HCT116 (cell line): ENCODE results near the gene FHL3. TPM values are rescaled to one million over a fixed set of nuclear protein-coding genes. Genes with fewer than 3 reads are reported as not detected.

ENCODE experiments used
- ATAC-seq: fragments of 200-7000 bp; cut with Tn5 transposase; 2 replicates; pipeline ENCODE4 v1.9.1; 2020; ENCODE audit warnings: mild to moderate bottlenecking, moderate library complexity
- BruUV-seq: library from RNA; stranded (reverse); fragments of 400-500 nt; replicated peaks from 2 replicates; lab custom pipeline; 2021; lab: Mats Ljungman, UMichigan
- CTCF ChIA-PET: fragments of 300-600 bp; sonication (Branson Sonifier 250); formaldehyde crosslinking; loops from one replicate; lab custom pipeline; 2021; ENCODE audit warnings: antibody characterized with exemption; lab: Charles Lee
- POLR2A ChIA-PET: fragments of 300-600, 350-600 bp; sonication (Branson Sonifier 250); formaldehyde crosslinking; loops from one replicate; lab custom pipeline; 2021; ENCODE audit warnings: antibody characterized with exemption; lab: Charles Lee
- RAD21 ChIA-PET, 2 experiments: fragments of 300-600 bp; sonication (Branson Sonifier 250); formaldehyde crosslinking; loops; one replicate each; lab custom pipeline; 2023; ENCODE audit warnings: low total read pairs in 2 of 2; ENCODE audit not compliant: uncharacterized antibody in 2 of 2, unreplicated experiment in 2 of 2, low non-redundant PET in 1 of 2; lab: Charles Lee
- DNase-seq: peaks from one replicate; pipeline ENCODE4 v3.0.0-alpha.2; 2010; ENCODE audit warnings: low read depth, low spot score
- H2AFZ ChIP-seq: fragments of 200-600 bp; shearing (Covaris generic), sonication (generic); 2 replicates; pipeline ENCODE4 v1.6.1; 2017; ENCODE audit warnings: low read depth, mixed run types, mixed read lengths, antibody characterized with exemption, low read length; ENCODE audit not compliant: poor library complexity, severe bottlenecking
- H3K27ac ChIP-seq: 2 replicates; pipeline ENCODE4 v1.5.1; 2012; ENCODE audit warnings: low read depth, low read length
- H3K27me3 ChIP-seq: fragments of 200-600 bp; sonication (generic); 2 replicates; pipeline ENCODE4 v1.6.1; 2016; ENCODE audit warnings: mixed run types, low read length, mixed read lengths; ENCODE audit not compliant: insufficient read depth
- H3K36me3 ChIP-seq, 2 experiments: fragments of 200-500 bp in 1 of 2; fragments of 200-600 bp in 1 of 2; sonication (Bioruptor generic) in 1 of 2; sonication (generic) in 1 of 2; 2 replicates each; pipeline versions ENCODE4 v1.5.1 to v1.6.1; 2014 to 2016; ENCODE audit warnings: low read length in 2 of 2, inconsistent platforms in 1 of 2, mixed read lengths in 1 of 2, mixed run types in 1 of 2; ENCODE audit not compliant: insufficient read depth in 2 of 2, control insufficient read depth in 1 of 2
- H3K4me1 ChIP-seq, 2 experiments: fragments of 200-600 bp in 1 of 2; sonication (generic) in 1 of 2; 2 replicates each; pipeline versions ENCODE4 v1.5.1 to v1.6.1; 2012 to 2017; ENCODE audit warnings: low read length in 2 of 2, inconsistent platforms in 1 of 2, mild to moderate bottlenecking in 1 of 2, mixed read lengths in 1 of 2, mixed run types in 1 of 2, moderate library complexity in 1 of 2; ENCODE audit not compliant: insufficient read depth in 2 of 2, control insufficient read depth in 1 of 2
- H3K4me2 ChIP-seq: fragments of 200-600 bp; sonication (generic); 2 replicates; pipeline ENCODE4 v1.6.1; 2017; ENCODE audit warnings: mixed run types, low read length, mixed read lengths
- H3K4me3 ChIP-seq, 2 experiments: fragments of 200-600 bp in 1 of 2; sonication (generic) in 1 of 2; replicated peaks in 1 of 2; 2 replicates each; pipeline ENCODE4 v1.5.1; 2011 to 2016; ENCODE audit warnings: low read length in 2 of 2, control low read depth in 1 of 2, low read depth in 1 of 2, mild to moderate bottlenecking in 1 of 2, mixed read lengths in 1 of 2, mixed run types in 1 of 2
- H3K79me2 ChIP-seq: fragments of 200-600 bp; sonication (generic); 2 replicates; pipeline ENCODE4 v1.6.1; 2017; ENCODE audit warnings: mild to moderate bottlenecking, mixed run types, low read length, moderate library complexity, mixed read lengths; ENCODE audit not compliant: insufficient read depth
- H3K9ac ChIP-seq: fragments of 200-600 bp; sonication (generic); 2 replicates; pipeline ENCODE4 v1.6.1; 2016; ENCODE audit warnings: low read length, mixed read lengths
- H3K9me2 ChIP-seq: fragments of 200-600 bp; sonication (generic), shearing (Covaris generic); 2 replicates; pipeline ENCODE4 v1.6.1; 2017; ENCODE audit warnings: mixed run types, mild to moderate bottlenecking, moderate library complexity; ENCODE audit not compliant: insufficient read depth
- H3K9me3 ChIP-seq, 2 experiments: fragments of 200-500 bp in 1 of 2; fragments of 200-600 bp in 1 of 2; sonication (Bioruptor generic) in 1 of 2; sonication (generic) in 1 of 2; 2 replicates each; pipeline ENCODE4 v1.6.1; 2014 to 2017; ENCODE audit warnings: low read length in 2 of 2, mixed read lengths in 2 of 2, inconsistent platforms in 1 of 2, low read depth in 1 of 2, mild to moderate bottlenecking in 1 of 2, mixed run types in 1 of 2, moderate library complexity in 1 of 2; ENCODE audit not compliant: control insufficient read depth in 1 of 2, insufficient read depth in 1 of 2
- H4K20me1 ChIP-seq: fragments of 200-600 bp; sonication (generic), shearing (Covaris generic); 2 replicates; pipeline ENCODE4 v1.6.1; 2017; ENCODE audit warnings: mixed run types, mild to moderate bottlenecking, moderate library complexity; ENCODE audit not compliant: insufficient read depth
- CBX3 ChIP-seq: IDR thresholded peaks from 2 replicates; pipeline ENCODE4 v1.6.1; 2012; ENCODE audit warnings: low read depth
- EGR1 ChIP-seq: IDR thresholded peaks from 2 replicates; pipeline ENCODE4 v1.6.1; 2012; ENCODE audit warnings: low read depth
- EZH2 ChIP-seq: fragments of 200-600 bp; sonication (generic); IDR thresholded peaks from 2 replicates; pipeline ENCODE4 v1.6.1; 2017; ENCODE audit warnings: antibody characterized with exemption, mixed run types
- JUND ChIP-seq: IDR thresholded peaks from 2 replicates; pipeline ENCODE4 v1.6.1; 2012
- POLR2A ChIP-seq: IDR thresholded peaks from 2 replicates; pipeline ENCODE4 v1.7.0; 2011; ENCODE audit warnings: borderline replicate concordance; ENCODE audit not compliant: insufficient read depth, insufficient read length; ENCODE audit errors: extremely low read depth
- POLR2AphosphoS5 ChIP-seq: IDR thresholded peaks from 2 replicates; pipeline ENCODE4 v1.6.1; 2011; ENCODE audit warnings: mild to moderate bottlenecking, low read depth, low read length, moderate library complexity
- RAD21 ChIP-seq: IDR thresholded peaks from 2 replicates; pipeline ENCODE4 v1.6.1; 2012; ENCODE audit warnings: low read depth, mild to moderate bottlenecking
- SIN3A ChIP-seq: IDR thresholded peaks from 2 replicates; pipeline ENCODE4 v1.6.1; 2012; ENCODE audit warnings: low read depth
- ZFX ChIP-seq: fragments of 450-650 bp; IDR thresholded peaks from 2 replicates; pipeline ENCODE4 v1.6.1; 2017
- ZNF274 ChIP-seq: fragments of 200-500 bp; sonication (Bioruptor generic); IDR thresholded peaks from 2 replicates; pipeline ENCODE4 v1.6.1; 2014; ENCODE audit warnings: mild to moderate bottlenecking, low read depth, low read length, inconsistent platforms
- intact Hi-C: fragments of 100-400 bp; cut with micrococcal nuclease; formaldehyde crosslinking; loops from 2 replicates; pipeline ENCODE4 v1.10.0; 2022
- total RNA-seq: library from RNA; stranded (reverse); gene quantifications from one replicate; pipeline ENCODE4 v1.2.1, GENCODE V29; 2021; ENCODE audit not compliant: unreplicated experiment
- TF ChIP-seq, protein P1 (sequence below): IDR thresholded peaks from 2 replicates; pipeline ENCODE4 v1.6.1; 2011; ENCODE audit warnings: mild to moderate bottlenecking, low read length, moderate library complexity; ENCODE audit not compliant: insufficient replicate concordance; ENCODE audit errors: extremely low read depth
- TF ChIP-seq, protein P2 (sequence below): IDR thresholded peaks from 2 replicates; pipeline ENCODE4 v1.6.1; 2012; ENCODE audit warnings: low read depth

The FHL3 gene
- total RNA-seq, 1 experiment from 2014 or later, result 22.5 TPM

- no TSS peak for BruUV-seq
- Histone ChIP-seq H3K27ac (no peak overlapping the region), H3K4me1 (no peaks in the 10 kb centered on the region), H3K4me3 (no peak overlapping the region), H3K36me3 (peaks cover 67 to 81% of the 10 kb centered on the region in 2 experiments), H3K9ac (no peak overlapping the region)
- ChIA-PET POLR2A (no interaction called here), RAD21 (no interaction called here)
- TF ChIP-seq POLR2AphosphoS5, result no peak
- no peak for TF ChIP-seq RAD21
- no peak for TF ChIP-seq EGR1
- TF ChIP-seq, protein P1, sequence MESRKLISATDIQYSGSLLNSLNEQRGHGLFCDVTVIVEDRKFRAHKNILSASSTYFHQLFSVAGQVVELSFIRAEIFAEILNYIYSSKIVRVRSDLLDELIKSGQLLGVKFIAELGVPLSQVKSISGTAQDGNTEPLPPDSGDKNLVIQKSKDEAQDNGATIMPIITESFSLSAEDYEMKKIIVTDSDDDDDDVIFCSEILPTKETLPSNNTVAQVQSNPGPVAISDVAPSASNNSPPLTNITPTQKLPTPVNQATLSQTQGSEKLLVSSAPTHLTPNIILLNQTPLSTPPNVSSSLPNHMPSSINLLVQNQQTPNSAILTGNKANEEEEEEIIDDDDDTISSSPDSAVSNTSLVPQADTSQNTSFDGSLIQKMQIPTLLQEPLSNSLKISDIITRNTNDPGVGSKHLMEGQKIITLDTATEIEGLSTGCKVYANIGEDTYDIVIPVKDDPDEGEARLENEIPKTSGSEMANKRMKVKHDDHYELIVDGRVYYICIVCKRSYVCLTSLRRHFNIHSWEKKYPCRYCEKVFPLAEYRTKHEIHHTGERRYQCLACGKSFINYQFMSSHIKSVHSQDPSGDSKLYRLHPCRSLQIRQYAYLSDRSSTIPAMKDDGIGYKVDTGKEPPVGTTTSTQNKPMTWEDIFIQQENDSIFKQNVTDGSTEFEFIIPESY, result no peak
- no peak for TF ChIP-seq JUND
- no peak for TF ChIP-seq EZH2
- TF ChIP-seq, all 23 proteins: peak for 0
- ATAC-seq, result no peak
- H3K79me2 ChIP-seq, result peaks cover 43% of the 10 kb centered on the region
- H3K9me3 ChIP-seq, result no peaks in the 10 kb centered on the region
- H3K27me3 ChIP-seq, result no peaks in the 10 kb centered on the region
- H4K20me1 ChIP-seq, result no peaks in the 10 kb centered on the region
- H3K9me2 ChIP-seq, result no peaks in the 10 kb centered on the region
- no peak overlapping the region for H3K4me2 ChIP-seq
- no peak overlapping the region for H2AFZ ChIP-seq
- intact Hi-C loops, result no loop called here
- CTCF ChIA-PET, result interaction anchor here (1.2 kb wide), 1 partner anchor 10 kb away, joined by 4 read pairs; no protein-coding TSS in a partner anchor
- no peak for DNase-seq
Observed at GRCh38 chr1:38021969-38022368, 16.7 kb upstream of the FHL3 start.

GRCh38 chr1:38020396-38020795 lies 15.1 kb upstream of the FHL3 start:
- H3K9me3 ChIP-seq, result no peaks in the 10 kb centered on the region
- ChIA-PET POLR2A (no interaction called here), RAD21 (no interaction called here), CTCF (no interaction called here)
- no peak overlapping the region for H3K9ac ChIP-seq
- no peak overlapping the region for H2AFZ ChIP-seq
- no peak overlapping the region for H3K4me3 ChIP-seq
- H3K36me3 ChIP-seq, result peaks cover 68 to 86% of the 10 kb centered on the region in 2 experiments
- intact Hi-C loops, result no loop called here
- TF ChIP-seq CBX3, result no peak
- TF ChIP-seq ZFX, result no peak
- no peak for TF ChIP-seq SIN3A
- no peak for TF ChIP-seq POLR2A
- TF ChIP-seq ZNF274, result no peak
- TF ChIP-seq EZH2, result no peak
- TF ChIP-seq, protein P2, sequence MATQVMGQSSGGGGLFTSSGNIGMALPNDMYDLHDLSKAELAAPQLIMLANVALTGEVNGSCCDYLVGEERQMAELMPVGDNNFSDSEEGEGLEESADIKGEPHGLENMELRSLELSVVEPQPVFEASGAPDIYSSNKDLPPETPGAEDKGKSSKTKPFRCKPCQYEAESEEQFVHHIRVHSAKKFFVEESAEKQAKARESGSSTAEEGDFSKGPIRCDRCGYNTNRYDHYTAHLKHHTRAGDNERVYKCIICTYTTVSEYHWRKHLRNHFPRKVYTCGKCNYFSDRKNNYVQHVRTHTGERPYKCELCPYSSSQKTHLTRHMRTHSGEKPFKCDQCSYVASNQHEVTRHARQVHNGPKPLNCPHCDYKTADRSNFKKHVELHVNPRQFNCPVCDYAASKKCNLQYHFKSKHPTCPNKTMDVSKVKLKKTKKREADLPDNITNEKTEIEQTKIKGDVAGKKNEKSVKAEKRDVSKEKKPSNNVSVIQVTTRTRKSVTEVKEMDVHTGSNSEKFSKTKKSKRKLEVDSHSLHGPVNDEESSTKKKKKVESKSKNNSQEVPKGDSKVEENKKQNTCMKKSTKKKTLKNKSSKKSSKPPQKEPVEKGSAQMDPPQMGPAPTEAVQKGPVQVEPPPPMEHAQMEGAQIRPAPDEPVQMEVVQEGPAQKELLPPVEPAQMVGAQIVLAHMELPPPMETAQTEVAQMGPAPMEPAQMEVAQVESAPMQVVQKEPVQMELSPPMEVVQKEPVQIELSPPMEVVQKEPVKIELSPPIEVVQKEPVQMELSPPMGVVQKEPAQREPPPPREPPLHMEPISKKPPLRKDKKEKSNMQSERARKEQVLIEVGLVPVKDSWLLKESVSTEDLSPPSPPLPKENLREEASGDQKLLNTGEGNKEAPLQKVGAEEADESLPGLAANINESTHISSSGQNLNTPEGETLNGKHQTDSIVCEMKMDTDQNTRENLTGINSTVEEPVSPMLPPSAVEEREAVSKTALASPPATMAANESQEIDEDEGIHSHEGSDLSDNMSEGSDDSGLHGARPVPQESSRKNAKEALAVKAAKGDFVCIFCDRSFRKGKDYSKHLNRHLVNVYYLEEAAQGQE, result no peak
- H3K9me2 ChIP-seq, result no peaks in the 10 kb centered on the region
- H3K79me2 ChIP-seq, result peaks cover 59% of the 10 kb centered on the region
- no peak overlapping the region for H3K27ac ChIP-seq
- no peaks in the 10 kb centered on the region for H3K27me3 ChIP-seq
- DNase-seq (no peak), ATAC-seq (no peak)
- no TSS peak for BruUV-seq
- no peak overlapping the region for H3K4me2 ChIP-seq
- no peaks in the 10 kb centered on the region for H3K4me1 ChIP-seq
- H4K20me1 ChIP-seq, result 0 out of 2 replicates have a peak, but pooled peaks cover 3% of the 10 kb centered on the region
